Liver (tissue), 9 donors: ENCODE results near the gene SLC25A34. TPM values are rescaled to one million over a fixed set of nuclear protein-coding genes. Genes with fewer than 3 reads are reported as not detected.

Experiments used
- DNase-seq: peaks from one replicate; pipeline ENCODE4 v3.0.0-alpha.2; 2017; ENCODE audit warnings: low spot score
- H3K27ac ChIP-seq, 2 donors: one replicate each; pipeline ENCODE4 v1.7.0; 2013; ENCODE audit warnings: inconsistent platforms in 2 of 2, low read length in 2 of 2, control low read depth in 1 of 2, low read depth in 1 of 2, mild to moderate bottlenecking in 1 of 2
- H3K27me3 ChIP-seq, 4 donors: one replicate each; pipeline versions ENCODE4 v1.6.1 to v1.7.0; 2013; ENCODE audit warnings: low read length in 3 of 4, inconsistent platforms in 1 of 4, mild to moderate bottlenecking in 1 of 4, moderate library complexity in 1 of 4; ENCODE audit not compliant: control insufficient read depth in 4 of 4, insufficient read depth in 4 of 4
- H3K36me3 ChIP-seq, 4 donors: one replicate each; pipeline versions ENCODE4 v1.6.1 to v1.7.0; 2013; ENCODE audit warnings: low read length in 3 of 4, mild to moderate bottlenecking in 3 of 4, low read depth in 1 of 4, moderate library complexity in 1 of 4; ENCODE audit not compliant: control insufficient read depth in 4 of 4, insufficient read depth in 3 of 4
- H3K4me1 ChIP-seq, 4 donors: one replicate each; pipeline versions ENCODE4 v1.6.1 to v1.7.0; 2013; ENCODE audit warnings: low read length in 3 of 4, mild to moderate bottlenecking in 3 of 4, moderate library complexity in 1 of 4; ENCODE audit not compliant: control insufficient read depth in 4 of 4, insufficient read depth in 4 of 4
- H3K4me3 ChIP-seq, 3 donors: one replicate each; pipeline versions ENCODE4 v1.6.1 to v1.7.0; 2013; ENCODE audit warnings: low read length in 3 of 3, control low read depth in 1 of 3, low read depth in 1 of 3, mild to moderate bottlenecking in 1 of 3
- H3K9ac ChIP-seq, 2 donors: one replicate each; pipeline ENCODE4 v1.7.0; 2013; ENCODE audit warnings: low read length in 2 of 2, mild to moderate bottlenecking in 2 of 2, moderate library complexity in 2 of 2, control low read depth in 1 of 2, low read depth in 1 of 2
- H3K9me3 ChIP-seq, 4 donors: one replicate each; pipeline versions ENCODE4 v1.6.1 to v1.7.0; 2013; ENCODE audit warnings: low read length in 3 of 4; ENCODE audit not compliant: control insufficient read depth in 4 of 4
- ATF3 ChIP-seq: IDR thresholded peaks from 2 replicates; pipeline ENCODE4 v1.6.1; 2016; ENCODE audit warnings: antibody characterized with exemption
- CTCF ChIP-seq: fragments of 150-350 bp; IDR thresholded peaks from 2 replicates; pipeline ENCODE4 v1.5.1; 2017; ENCODE audit warnings: improper control_type of control experiment, low read depth, low read length; ENCODE audit not compliant: missing input control
- EGR1 ChIP-seq, 2 donors: IDR thresholded peaks; 2 replicates each; pipeline ENCODE4 v1.6.1; 2016 to 2018; ENCODE audit warnings: antibody characterized with exemption in 2 of 2, low read depth in 2 of 2
- FOXA1 ChIP-seq: IDR thresholded peaks from 2 replicates; pipeline ENCODE4 v1.6.1; 2016; ENCODE audit warnings: antibody characterized with exemption
- FOXA2 ChIP-seq: IDR thresholded peaks from 2 replicates; pipeline ENCODE4 v1.6.1; 2016; ENCODE audit warnings: antibody characterized with exemption
- GABPA ChIP-seq, 2 donors: IDR thresholded peaks in 1 of 2; conservative IDR thresholded peaks in 1 of 2; 2 replicates each; pipeline ENCODE4 v1.6.1; 2016; ENCODE audit warnings: antibody characterized with exemption in 2 of 2, mild to moderate bottlenecking in 1 of 2, moderate library complexity in 1 of 2
- HNF4A ChIP-seq, 2 donors: conservative IDR thresholded peaks; 2 replicates each; pipeline ENCODE4 v1.6.1; 2016; ENCODE audit warnings: antibody characterized with exemption in 2 of 2, mild to moderate bottlenecking in 2 of 2
- HNF4G ChIP-seq: IDR thresholded peaks from 2 replicates; pipeline ENCODE4 v1.6.1; 2016; ENCODE audit warnings: antibody characterized with exemption
- JUND ChIP-seq, 2 donors: IDR thresholded peaks; 2 replicates each; pipeline ENCODE4 v1.6.1; 2016; ENCODE audit warnings: antibody characterized with exemption in 2 of 2
- NR2F2 ChIP-seq: IDR thresholded peaks from 2 replicates; pipeline ENCODE4 v1.6.1; 2016; ENCODE audit warnings: antibody characterized with exemption
- RAD21 ChIP-seq, 2 donors: IDR thresholded peaks; 2 replicates each; pipeline ENCODE4 v1.6.1; 2016; ENCODE audit warnings: antibody characterized with exemption in 2 of 2, mild to moderate bottlenecking in 2 of 2
- REST ChIP-seq: IDR thresholded peaks from 2 replicates; pipeline ENCODE4 v1.6.1; 2016; ENCODE audit warnings: antibody characterized with exemption, mild to moderate bottlenecking
- RXRA ChIP-seq, 2 donors: IDR thresholded peaks; 2 replicates each; pipeline ENCODE4 v1.6.1; 2017 to 2018; ENCODE audit warnings: antibody characterized with exemption in 2 of 2, mild to moderate bottlenecking in 1 of 2
- SP1 ChIP-seq: IDR thresholded peaks from 2 replicates; pipeline ENCODE4 v1.6.1; 2018; ENCODE audit warnings: antibody characterized with exemption, mild to moderate bottlenecking
- TAF1 ChIP-seq: conservative IDR thresholded peaks from 2 replicates; pipeline ENCODE4 v1.6.1; 2016; ENCODE audit warnings: antibody characterized with exemption, mild to moderate bottlenecking
- WGBS: extraction: QIAGEN DNeasy Blood & Tissue Kit; methylation state at CpG from one replicate; pipeline ENCODE4 v1.1.7; 2013; 5-methylcytosine and 5-hydroxymethylcytosine counted together
- polyA plus RNA-seq, 2 donors: library from polyadenylated mRNA; stranded (reverse) in 1 of 2; unstranded in 1 of 2; fragments of 200-250 nt in 1 of 2; fragments of >200 nt in 1 of 2; fragmentation: Nextera tagmentation in 1 of 2; extraction: Ambion mirVana in 1 of 2; gene quantifications; one replicate each; pipeline versions ENCODE4 v1.2.1 to v1.2.3, GENCODE V29; 2013 to 2015
- total RNA-seq, 2 donors: library from RNA; depleted of rRNA; stranded (reverse); fragments of >200 nt; gene quantifications; one replicate each; pipeline ENCODE4 v1.2.3, GENCODE V29; 2014
- TF ChIP-seq, protein P1 (sequence below): IDR thresholded peaks from 2 replicates; pipeline ENCODE4 v1.6.1; 2016; ENCODE audit warnings: antibody characterized with exemption
- donor health status: healthy.
- donor health status: healthy.
- donor health status: healthy.
- donor health status: healthy.
- donor health status: healthy.

The SLC25A34 gene
- total and polyA plus RNA-seq, 4 donors, result 0.79 to 7.3 (median 2.4) TPM

DNA sequence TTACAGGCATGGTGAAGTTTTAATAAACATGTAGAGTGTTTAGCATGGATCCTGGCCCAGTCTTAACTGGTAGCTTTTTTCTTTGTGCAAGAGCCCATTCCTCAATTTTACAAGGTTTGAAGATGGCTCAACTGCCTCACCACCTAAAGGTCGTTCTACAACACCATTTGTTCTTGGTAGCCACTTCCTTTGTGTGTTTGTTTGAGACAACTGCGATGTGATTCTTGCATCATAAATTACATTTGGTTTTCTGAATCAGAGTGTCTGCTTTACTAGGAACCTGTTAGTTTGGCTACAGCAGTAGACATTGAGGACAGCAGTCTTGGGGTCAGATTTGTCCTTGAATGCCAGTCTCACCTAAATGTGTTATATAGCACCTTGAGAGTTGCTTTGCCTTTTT, 48.6 kb upstream of the SLC25A34 start (continued):
- TF ChIP-seq CTCF, result no peak
- no peak for TF ChIP-seq FOXA2
- no peak for TF ChIP-seq EGR1 (IDR thresholded peaks at IDR 0.05; ENCODE audit: low read depth in 2 of 2)
- TF ChIP-seq JUND (IDR thresholded peaks at IDR 0.05), result no peak

DNA sequence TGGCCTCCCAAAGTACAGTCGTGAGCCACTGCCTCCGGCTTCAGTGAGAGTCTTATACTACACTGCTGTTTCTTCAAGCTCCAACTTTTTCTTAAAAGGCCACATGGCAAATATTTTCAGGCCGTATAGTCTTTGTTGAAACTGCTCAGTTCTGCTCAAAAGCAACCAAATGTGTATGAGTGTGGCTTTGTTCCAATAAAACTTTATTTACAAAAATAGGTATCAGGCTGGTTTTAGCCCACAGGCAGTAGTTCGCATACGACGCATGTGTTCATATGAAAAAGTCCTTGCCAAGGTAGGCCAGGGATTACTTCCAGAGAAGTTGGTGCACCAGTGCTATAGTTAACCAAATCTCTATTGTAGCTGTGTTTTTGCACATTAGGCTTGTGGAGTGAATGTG, 45.7 kb upstream of the SLC25A34 start:
- no peaks in the 10 kb centered on the region for H3K27me3 ChIP-seq
- no peak for DNase-seq
- WGBS, result 97% methylated on average over 6 of the region's 6 CpGs
- H3K4me3 ChIP-seq, result no peak overlapping the region
- no peaks in the 10 kb centered on the region for H3K9me3 ChIP-seq
- H3K4me1 ChIP-seq, result peaks cover 0 to 12% (median 4%) of the 10 kb centered on the region in 4 donors
- no peak for TF ChIP-seq SP1
- no peaks in the 10 kb centered on the region for H3K36me3 ChIP-seq
- H3K9ac ChIP-seq, result no peak overlapping the region
- no peak overlapping the region for H3K27ac ChIP-seq

DNA sequence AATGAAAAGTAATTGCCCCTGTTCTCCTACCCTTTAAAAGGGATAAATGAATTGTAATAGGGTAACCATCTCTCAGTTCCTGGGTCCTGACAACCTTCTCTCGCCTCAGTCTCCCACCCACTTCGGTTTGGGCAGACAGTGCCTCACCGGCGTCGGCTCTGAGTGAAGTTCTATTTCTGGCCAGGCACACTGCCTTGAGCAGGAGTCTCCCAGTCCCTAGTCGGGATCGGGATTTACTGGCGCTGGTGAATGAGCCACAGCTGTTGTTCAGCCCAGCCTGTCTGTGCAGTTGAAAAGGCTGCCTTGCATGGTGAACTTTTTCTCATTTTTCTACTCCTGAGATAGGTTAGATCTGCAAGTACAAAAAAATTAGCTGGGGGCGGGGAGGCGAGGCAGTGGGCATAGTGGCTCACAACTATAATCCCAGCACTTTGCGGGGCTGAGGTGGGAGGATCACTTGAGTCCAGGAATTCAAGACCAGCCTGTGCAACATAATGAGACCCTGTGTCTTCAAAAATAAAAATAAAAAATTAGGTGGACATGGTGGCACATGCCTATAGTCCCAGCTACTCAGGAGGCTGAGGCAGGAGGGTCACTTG, 44.5 kb upstream of the SLC25A34 start:
- no peak overlapping the region for H3K27ac ChIP-seq
- no peaks in the 10 kb centered on the region for H3K27me3 ChIP-seq
- TF ChIP-seq REST (no peak), SP1 (no peak), GABPA (IDR thresholded peaks at IDR 0.05 in 1 of 2, conservative IDR thresholded peaks at IDR 0.05 in 1 of 2) (no peak), CTCF (no peak), EGR1 (IDR thresholded peaks at IDR 0.05; ENCODE audit: low read depth in 2 of 2) (no peak), HNF4G (no peak), HNF4A (conservative IDR thresholded peaks at IDR 0.05) (no peak), TAF1 (no peak), JUND (IDR thresholded peaks at IDR 0.05) (no peak), NR2F2 (no peak), FOXA1 (no peak), ATF3 (no peak), RAD21 (IDR thresholded peaks at IDR 0.05) (no peak), RXRA (IDR thresholded peaks at IDR 0.05) (no peak)
- TF ChIP-seq, protein P1, sequence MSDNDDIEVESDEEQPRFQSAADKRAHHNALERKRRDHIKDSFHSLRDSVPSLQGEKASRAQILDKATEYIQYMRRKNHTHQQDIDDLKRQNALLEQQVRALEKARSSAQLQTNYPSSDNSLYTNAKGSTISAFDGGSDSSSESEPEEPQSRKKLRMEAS, result no peak
- peaks cover 0 to 5% (median 0%) of the 10 kb centered on the region in 4 donors for H3K4me1 ChIP-seq
- H3K36me3 ChIP-seq, result no peaks in the 10 kb centered on the region
- 89% methylated on average over 11 of the region's 11 CpGs for WGBS
- no peak overlapping the region for H3K9ac ChIP-seq
- H3K9me3 ChIP-seq, result no peaks in the 10 kb centered on the region
- H3K4me3 ChIP-seq, result no peak overlapping the region
- DNase-seq, result no peak
